Measurements from ENCODE around the gene AKR1C4. TPM values are rescaled to one million over a fixed set of nuclear protein-coding genes. Genes with fewer than 3 reads are reported as not detected.

Gene AKR1C4
- total and polyA plus RNA-seq, 2 donors from 2014 or later = not detected

DNA sequence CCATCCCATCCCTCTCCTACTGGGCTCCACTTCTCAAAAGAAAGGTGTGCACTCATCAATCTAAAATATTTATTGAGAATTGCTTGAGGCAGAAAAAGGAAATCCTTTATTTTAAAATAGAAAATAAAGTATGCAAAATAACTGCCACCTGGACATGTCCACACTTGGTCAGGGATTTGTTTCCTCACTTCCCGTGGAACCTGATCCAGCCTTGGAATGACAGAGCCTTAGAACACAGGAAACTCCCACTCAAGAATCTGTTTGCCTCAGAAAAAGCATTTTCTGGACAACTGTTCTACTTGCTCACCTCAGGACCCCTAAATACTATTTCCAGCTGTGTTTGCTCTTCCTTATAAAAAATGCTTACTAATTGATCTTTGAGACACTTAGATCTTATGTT is 40.7 kb upstream of the AKR1C4 start:
- H3K27ac ChIP-seq (ENCODE audit: low read depth in 2 of 2, low read length in 2 of 2) = no peak overlapping the region
- intact Hi-C loops (cut with DNase I) = no loop called here
- no peak overlapping the region for H3K9ac ChIP-seq (ENCODE audit: low read length in 3 of 3)
- H3K4me1 ChIP-seq (ENCODE audit: control insufficient read depth in 2 of 3, insufficient read depth in 2 of 3, low read depth in 1 of 3, low read length in 3 of 3) = no peaks in the 10 kb centered on the region
- no peaks in the 10 kb centered on the region for H3K36me3 ChIP-seq (ENCODE audit: control insufficient read depth in 2 of 3, insufficient read depth in 3 of 3, low read length in 3 of 3)
- no peaks in the 10 kb centered on the region for H3K27me3 ChIP-seq (ENCODE audit: control insufficient read depth, insufficient read depth, low read length)
- DNase-seq (peak in 1 of 5 donors; percentile 5), FAIRE-seq (no peak)
- TF ChIP-seq, protein P1, sequence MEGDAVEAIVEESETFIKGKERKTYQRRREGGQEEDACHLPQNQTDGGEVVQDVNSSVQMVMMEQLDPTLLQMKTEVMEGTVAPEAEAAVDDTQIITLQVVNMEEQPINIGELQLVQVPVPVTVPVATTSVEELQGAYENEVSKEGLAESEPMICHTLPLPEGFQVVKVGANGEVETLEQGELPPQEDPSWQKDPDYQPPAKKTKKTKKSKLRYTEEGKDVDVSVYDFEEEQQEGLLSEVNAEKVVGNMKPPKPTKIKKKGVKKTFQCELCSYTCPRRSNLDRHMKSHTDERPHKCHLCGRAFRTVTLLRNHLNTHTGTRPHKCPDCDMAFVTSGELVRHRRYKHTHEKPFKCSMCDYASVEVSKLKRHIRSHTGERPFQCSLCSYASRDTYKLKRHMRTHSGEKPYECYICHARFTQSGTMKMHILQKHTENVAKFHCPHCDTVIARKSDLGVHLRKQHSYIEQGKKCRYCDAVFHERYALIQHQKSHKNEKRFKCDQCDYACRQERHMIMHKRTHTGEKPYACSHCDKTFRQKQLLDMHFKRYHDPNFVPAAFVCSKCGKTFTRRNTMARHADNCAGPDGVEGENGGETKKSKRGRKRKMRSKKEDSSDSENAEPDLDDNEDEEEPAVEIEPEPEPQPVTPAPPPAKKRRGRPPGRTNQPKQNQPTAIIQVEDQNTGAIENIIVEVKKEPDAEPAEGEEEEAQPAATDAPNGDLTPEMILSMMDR (IDR thresholded peaks at IDR 0.05; ENCODE audit: borderline replicate concordance, extremely low read depth, insufficient read depth) = no peak
- no peak overlapping the region for H3K4me3 ChIP-seq (ENCODE audit: low read length in 3 of 3)
- H3K9me3 ChIP-seq (ENCODE audit: control insufficient read depth in 2 of 3, insufficient read depth in 1 of 3, low read length in 3 of 3) = no peaks in the 10 kb centered on the region

DNA sequence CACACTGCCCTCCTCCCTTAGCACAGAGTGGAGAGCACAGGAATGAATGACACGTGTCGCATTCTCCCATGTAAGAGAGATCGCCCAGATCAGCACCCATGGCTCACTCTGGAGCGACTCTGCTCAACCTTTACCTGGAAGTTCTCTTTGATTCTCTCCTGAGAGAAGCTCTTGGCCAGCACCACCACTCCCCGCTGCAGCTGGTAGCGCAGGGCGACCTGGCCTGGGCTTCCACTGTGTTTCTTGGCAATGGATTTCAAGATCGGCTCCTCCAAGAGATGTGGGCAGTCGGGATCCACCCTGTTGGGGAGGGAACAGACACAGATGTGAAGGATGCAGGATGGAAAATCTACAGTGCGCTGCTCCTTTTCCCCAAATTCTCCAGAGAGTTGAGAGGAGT is 39.1 kb upstream of the AKR1C4 start:
- H3K4me3 ChIP-seq (ENCODE audit: low read length in 3 of 3) = no peak overlapping the region
- no peak for DNase-seq
- no peak for FAIRE-seq
- H3K9me3 ChIP-seq (ENCODE audit: control insufficient read depth in 2 of 3, insufficient read depth in 1 of 3, low read length in 3 of 3) = no peaks in the 10 kb centered on the region
- no peak overlapping the region for H3K9ac ChIP-seq (ENCODE audit: low read length in 3 of 3)
- H3K36me3 ChIP-seq (ENCODE audit: control insufficient read depth in 2 of 3, insufficient read depth in 3 of 3, low read length in 3 of 3) = no peaks in the 10 kb centered on the region
- intact Hi-C loops (cut with DNase I) = no loop called here
- TF ChIP-seq, protein P1 (IDR thresholded peaks at IDR 0.05; ENCODE audit: borderline replicate concordance, extremely low read depth, insufficient read depth) = no peak
- no peaks in the 10 kb centered on the region for H3K4me1 ChIP-seq (ENCODE audit: control insufficient read depth in 2 of 3, insufficient read depth in 2 of 3, low read depth in 1 of 3, low read length in 3 of 3)
- no peaks in the 10 kb centered on the region for H3K27me3 ChIP-seq (ENCODE audit: control insufficient read depth, insufficient read depth, low read length)
- H3K27ac ChIP-seq (ENCODE audit: low read depth in 2 of 2, low read length in 2 of 2) = no peak overlapping the region

DNA sequence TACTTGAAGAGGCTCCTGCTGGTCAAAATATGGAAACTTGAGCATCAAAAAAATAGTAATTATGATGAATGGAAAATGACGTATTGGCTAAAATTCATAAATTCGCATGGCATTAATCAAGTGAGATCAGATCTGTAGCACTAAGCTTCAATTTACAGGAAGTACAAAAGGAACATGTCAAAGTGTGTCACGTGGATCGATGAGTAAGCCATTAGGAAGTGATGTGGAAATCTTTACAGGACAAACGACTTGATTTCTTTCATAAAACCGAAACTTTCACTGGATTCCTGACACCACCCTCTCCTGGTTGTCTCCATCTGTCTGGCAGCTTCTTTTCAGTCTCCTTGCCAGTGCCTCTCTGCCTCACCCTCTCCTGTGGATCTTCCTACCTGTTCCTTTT is 37.5 kb upstream of the AKR1C4 start:
- H3K9me3 ChIP-seq (ENCODE audit: control insufficient read depth in 2 of 3, insufficient read depth in 1 of 3, low read length in 3 of 3) = peaks cover 0 to 7% (median 2%) of the 10 kb centered on the region in 3 donors
- H3K36me3 ChIP-seq (ENCODE audit: control insufficient read depth in 2 of 3, insufficient read depth in 3 of 3, low read length in 3 of 3) = no peaks in the 10 kb centered on the region
- H3K27me3 ChIP-seq (ENCODE audit: control insufficient read depth, insufficient read depth, low read length) = no peaks in the 10 kb centered on the region
- H3K4me1 ChIP-seq (ENCODE audit: control insufficient read depth in 2 of 3, insufficient read depth in 2 of 3, low read depth in 1 of 3, low read length in 3 of 3) = no peaks in the 10 kb centered on the region
- TF ChIP-seq, protein P1 (IDR thresholded peaks at IDR 0.05; ENCODE audit: borderline replicate concordance, extremely low read depth, insufficient read depth) = no peak
- intact Hi-C loops (cut with DNase I) = no loop called here
- FAIRE-seq = no peak
- H3K4me3 ChIP-seq (ENCODE audit: low read length in 3 of 3) = no peak overlapping the region
- H3K9ac ChIP-seq (ENCODE audit: low read length in 3 of 3) = no peak overlapping the region
- DNase-seq = no peak
- H3K27ac ChIP-seq (ENCODE audit: low read depth in 2 of 2, low read length in 2 of 2) = no peak overlapping the region

DNA sequence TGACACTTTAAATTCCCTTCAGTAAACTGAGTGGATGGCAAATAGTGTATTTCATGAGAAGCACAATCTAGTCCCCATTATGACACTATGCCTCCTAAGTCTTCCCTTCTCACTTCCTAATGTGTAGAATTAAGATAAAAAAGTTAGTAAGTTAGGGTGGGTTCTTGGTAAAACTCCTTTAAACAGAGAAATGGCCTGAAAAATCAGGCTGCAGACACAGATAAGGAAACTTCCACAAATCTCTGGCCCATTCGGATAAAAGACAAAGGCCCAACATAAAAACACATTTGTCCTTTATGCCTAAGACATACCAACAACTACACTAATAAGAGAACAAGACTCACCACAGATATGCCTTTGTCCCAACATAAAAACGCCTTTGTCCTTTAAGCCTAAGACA is 33.1 kb upstream of the AKR1C4 start:
- no peaks in the 10 kb centered on the region for H3K27me3 ChIP-seq (ENCODE audit: control insufficient read depth, insufficient read depth, low read length)
- no peak for FAIRE-seq
- H3K9me3 ChIP-seq (ENCODE audit: control insufficient read depth in 2 of 3, insufficient read depth in 1 of 3, low read length in 3 of 3) = peaks cover 0 to 36% (median 10%) of the 10 kb centered on the region in 3 donors

More for the DNA sequence above, 33.1 kb upstream of the AKR1C4 start:
- Histone ChIP-seq H3K4me3 (ENCODE audit: low read length in 3 of 3) (no peak overlapping the region), H3K27ac (ENCODE audit: low read depth in 2 of 2, low read length in 2 of 2) (no peak overlapping the region), H3K36me3 (ENCODE audit: control insufficient read depth in 2 of 3, insufficient read depth in 3 of 3, low read length in 3 of 3) (no peaks in the 10 kb centered on the region), H3K4me1 (ENCODE audit: control insufficient read depth in 2 of 3, insufficient read depth in 2 of 3, low read depth in 1 of 3, low read length in 3 of 3) (no peaks in the 10 kb centered on the region), H3K9ac (ENCODE audit: low read length in 3 of 3) (no peak overlapping the region)
- no peak for DNase-seq
- TF ChIP-seq, protein P1 (IDR thresholded peaks at IDR 0.05; ENCODE audit: borderline replicate concordance, extremely low read depth, insufficient read depth) = no peak
- intact Hi-C loops (cut with DNase I) = no loop called here
